GM12891 (cell line): ENCODE results near the gene SLCO3A1.

ENCODE experiments used
- POLR2A ChIP-seq: IDR thresholded peaks from 2 replicates; pipeline ENCODE4 v1.6.1; 2011; ENCODE audit warnings: low read depth, low read length, control low read depth
- POLR2AphosphoS5 ChIP-seq: IDR thresholded peaks from 2 replicates; pipeline ENCODE4 v1.6.1; 2011; ENCODE audit warnings: low read depth, low read length, control low read depth
- TAF1 ChIP-seq: IDR thresholded peaks from 2 replicates; pipeline ENCODE4 v1.6.1; 2011; ENCODE audit warnings: low read depth, low read length, control low read depth

DNA sequence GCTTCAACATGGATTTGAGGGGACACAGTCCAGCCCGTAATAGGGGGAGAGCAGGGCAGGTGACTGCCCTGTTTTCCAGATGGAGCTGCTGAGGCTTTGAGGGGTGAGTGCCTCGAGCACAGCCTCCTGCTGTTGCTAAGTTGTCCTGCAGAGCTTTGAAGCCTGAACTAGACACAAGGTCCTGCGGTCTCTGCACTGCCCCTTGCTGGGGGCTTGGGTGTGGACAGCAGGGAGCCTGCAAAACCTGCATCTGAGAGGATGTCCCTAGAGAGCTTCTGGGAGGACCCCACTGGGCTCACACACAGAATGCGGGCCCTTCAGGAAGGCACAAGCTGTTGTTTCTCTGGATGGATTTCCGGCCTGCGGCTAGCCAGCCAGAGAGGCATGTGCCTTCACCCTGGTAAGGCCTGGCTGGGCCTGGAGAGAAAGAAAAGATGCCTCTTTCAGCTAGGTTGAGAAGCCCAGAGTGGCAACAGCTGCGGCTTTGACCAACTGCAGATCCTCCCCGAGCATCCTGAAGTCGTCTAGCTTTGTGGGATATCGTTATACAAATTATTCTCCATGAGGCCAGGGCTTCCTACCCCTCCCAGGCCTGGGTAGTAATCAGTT is 226.2 kb downstream of the SLCO3A1 start:
- TF ChIP-seq POLR2A (no peak), POLR2AphosphoS5 (no peak), TAF1 (no peak)
